AG08396 (cell line): ENCODE measurements around the gene KDM4C.

Experiments used
- DNase-seq: peaks from one replicate; pipeline ENCODE4 v3.0.0; 2012; ENCODE audit warnings: low spot score, mixed read lengths

The KDM4C gene

GRCh38 chr9:7097785-7098752, 340.3 kb downstream of the KDM4C start:
- DNase-seq: no peak

DNA sequence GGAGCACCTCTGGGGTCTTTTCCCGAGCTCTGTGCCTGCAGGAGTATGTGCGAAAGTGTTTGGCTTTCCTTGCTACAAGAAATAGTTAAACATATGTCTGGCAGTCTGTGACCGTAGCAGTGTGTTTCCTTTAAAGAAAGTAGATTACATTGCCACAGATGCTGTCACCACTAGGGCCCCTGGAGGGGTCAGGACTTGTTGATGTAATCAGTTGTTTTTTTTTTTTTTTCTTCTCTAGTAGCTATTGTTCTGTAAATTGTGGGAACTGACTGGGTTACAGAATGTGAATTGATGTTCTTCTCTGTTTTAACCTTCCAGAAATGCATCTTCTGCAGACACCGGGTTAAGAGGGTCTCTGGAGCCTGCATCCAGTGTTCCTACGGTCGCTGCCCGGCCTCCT, 345.6 kb downstream of the KDM4C start:
- no peak for DNase-seq

- no peak for DNase-seq
Measured at GRCh38 chr9:7103771-7104170, 346.0 kb downstream of the KDM4C start.

DNA sequence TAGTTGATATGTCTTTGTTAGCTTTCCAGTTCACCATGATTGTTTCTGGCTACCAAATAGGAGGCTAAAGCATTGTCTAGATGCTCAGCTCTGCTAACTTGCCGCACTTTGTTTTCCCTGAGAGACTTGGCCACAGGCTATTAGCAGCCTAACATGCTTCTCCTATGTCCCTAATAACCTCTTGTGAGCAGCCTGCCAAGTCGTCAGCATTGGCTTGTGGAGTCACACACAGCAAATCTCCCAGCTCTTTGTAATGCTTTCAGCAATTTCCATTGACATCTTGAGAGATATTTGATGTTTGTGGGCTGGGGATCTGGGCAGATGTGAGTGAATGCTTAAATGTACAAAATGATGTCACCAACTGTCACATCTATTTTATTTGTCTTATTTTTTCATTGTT, 346.9 kb downstream of the KDM4C start:
- no peak for DNase-seq

DNA sequence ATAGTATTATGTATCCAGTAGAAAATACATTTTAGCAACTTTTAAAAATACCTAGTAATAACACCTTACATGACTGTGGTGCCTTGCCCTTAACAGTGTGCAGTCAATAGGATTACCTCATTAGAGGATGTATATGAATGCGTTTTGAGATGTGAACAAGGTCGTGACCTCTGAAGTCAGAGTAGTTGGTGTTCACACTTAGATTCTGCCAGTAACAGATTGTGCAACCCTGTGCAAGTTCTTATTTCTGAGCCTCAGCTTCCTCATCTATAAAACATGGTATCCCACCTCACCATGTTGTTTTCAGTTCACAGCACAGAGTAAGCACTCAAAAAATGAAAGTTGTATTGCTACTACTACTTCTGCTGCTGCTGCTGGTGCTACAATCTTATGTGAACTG, 347.3 kb downstream of the KDM4C start:
- DNase-seq: no peak

DNA sequence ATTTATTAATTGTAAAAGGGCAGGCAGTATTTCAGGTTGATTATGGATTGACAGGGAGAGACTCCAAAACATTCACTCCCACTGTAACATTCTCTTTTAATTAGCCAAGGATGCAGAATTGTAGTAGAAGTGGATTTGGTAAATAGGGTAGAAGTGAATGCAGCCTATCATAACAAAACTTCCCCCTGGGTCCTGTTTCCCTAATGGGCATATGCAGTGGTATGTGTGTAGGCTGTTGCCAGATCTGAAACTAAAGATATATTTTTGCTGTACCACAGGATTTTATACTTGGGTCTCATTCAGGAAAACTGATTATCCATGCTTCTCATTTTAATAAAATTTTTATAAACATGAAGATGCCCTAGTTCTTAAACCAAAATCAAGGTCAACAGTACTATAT, 351.2 kb downstream of the KDM4C start:
- DNase-seq: no peak

GRCh38 chr9:7111413-7111812, 353.6 kb downstream of the KDM4C start:
- no peak for DNase-seq

- no peak for DNase-seq
Measured at GRCh38 chr9:7115606-7116005, 357.8 kb downstream of the KDM4C start.

GRCh38 chr9:7117676-7118561, 360.1 kb downstream of the KDM4C start:
- no peak for DNase-seq

GRCh38 chr9:7118633-7119032, 360.9 kb downstream of the KDM4C start:
- no peak for DNase-seq

DNA sequence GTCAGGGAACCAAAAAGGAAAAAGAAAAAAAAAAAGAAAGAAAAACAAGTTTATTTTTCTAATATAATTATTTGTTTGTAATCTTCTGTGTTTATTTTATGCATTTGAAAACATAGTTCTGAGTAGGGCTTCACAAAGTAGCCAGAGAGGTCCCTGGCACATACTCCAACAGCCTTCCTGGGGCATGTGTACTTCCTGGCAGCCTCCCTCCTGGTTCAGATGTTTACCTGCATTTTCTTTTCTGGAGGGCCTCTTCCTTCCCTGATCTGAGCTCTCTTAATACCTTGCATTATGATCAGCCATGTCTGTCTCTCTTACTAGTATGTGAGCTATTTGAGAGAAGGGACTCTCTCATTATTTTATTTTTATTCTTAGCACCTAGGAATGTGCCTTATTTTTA, 361.8 kb downstream of the KDM4C start:
- no peak for DNase-seq

DNA sequence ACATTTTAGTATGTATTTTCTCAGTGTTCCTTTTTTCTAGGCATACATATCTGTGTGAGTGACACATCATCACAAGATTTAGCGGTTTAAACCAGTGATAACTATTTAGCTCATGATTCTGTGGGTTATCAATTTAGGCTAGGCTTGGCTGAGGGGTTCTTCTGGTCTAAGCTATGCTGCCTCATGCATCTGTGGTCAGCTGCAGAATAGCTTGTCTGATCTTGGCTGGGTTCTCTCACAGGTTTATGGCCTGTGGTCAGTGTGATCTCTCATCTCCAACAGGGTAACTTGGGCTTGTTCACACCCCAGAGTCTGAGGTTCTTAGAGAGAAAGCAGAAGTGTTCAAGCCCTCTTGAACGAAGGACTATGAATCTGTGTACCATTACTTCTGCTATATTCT, 363.3 kb downstream of the KDM4C start:
- DNase-seq: no peak

DNA sequence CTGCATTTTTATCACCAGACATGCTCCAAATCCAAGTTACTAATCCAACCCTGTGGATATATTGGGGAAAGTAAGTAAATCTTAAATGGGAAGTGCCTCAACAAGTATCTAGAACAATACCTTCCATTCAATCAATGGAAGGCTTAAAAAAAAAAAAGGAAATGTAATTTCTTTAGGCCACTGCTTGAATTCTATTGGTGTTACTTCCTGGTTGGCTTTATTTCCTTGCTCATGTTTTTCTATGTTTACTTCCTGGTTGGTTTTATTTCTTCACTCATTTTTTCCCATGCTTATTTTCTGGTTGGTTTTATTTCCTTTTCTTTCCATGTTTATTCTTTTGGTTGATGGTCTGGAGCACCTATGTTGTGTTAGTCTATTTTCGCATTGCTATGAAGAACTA, 363.9 kb downstream of the KDM4C start:
- DNase-seq: no peak

- no peak for DNase-seq
Measured at GRCh38 chr9:7123743-7124142, 366.0 kb downstream of the KDM4C start.

- no peak for DNase-seq
Measured at GRCh38 chr9:7125231-7125630, 367.5 kb downstream of the KDM4C start.

GRCh38 chr9:7129391-7129790, 371.6 kb downstream of the KDM4C start:
- DNase-seq: no peak

DNA sequence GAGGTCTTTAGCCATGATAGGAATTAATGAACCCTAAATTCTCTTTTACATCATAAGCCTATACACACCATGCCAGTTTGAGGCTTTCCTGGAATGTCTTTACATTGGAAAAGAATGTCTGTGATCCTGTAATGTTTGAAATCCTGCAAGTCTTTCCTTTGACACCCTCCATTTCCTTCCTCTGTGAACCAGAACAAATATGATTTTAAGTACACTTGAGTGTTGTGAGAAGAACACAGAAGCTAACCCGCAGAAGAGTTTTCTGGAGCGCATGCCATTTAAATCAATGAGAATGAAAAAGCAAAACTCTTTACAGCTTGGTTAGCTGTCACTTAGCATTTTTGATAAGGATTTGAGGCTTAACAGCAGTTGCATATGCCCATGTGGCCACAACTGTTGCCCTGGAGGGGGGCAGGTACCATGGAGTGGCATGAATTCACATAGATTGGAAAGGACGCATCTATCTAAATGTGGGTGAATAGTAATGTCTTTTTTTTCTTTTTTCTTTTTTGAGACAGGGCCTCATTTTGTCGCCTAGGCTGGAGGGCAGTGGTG, 372.6 kb downstream of the KDM4C start:
- no peak for DNase-seq

- DNase-seq: no peak
Measured at GRCh38 chr9:7132605-7133004, 374.8 kb downstream of the KDM4C start.

- DNase-seq: no peak
Measured at GRCh38 chr9:7135735-7136134, 378.0 kb downstream of the KDM4C start.

GRCh38 chr9:7137040-7137439, 379.3 kb downstream of the KDM4C start:
- no peak for DNase-seq

- DNase-seq: no peak
Measured at GRCh38 chr9:7137571-7137970, 379.8 kb downstream of the KDM4C start.

DNA sequence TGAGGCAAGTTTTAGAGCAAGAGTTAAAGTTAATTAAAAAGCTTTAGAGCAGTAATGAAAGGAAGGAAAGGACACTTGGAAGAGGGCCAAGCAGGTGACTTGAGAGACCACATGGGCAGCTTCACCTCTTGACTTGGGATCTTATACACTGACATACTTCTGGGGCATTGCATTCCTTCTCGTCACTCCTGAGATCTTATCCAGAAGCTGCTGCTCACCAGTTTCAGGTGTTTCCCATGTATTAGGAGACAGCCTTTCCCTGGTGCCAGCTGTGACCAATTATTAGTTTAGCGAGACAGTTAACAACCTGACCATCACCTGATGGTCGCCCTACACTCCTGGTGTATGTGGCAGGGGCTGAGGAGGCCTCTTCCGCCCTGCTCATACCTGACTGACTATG, 382.1 kb downstream of the KDM4C start:
- no peak for DNase-seq

- no peak for DNase-seq
Measured at GRCh38 chr9:7140401-7140800, 382.6 kb downstream of the KDM4C start.
